Activated CD4-positive, alpha-beta T cell treated with anti-CD3 and anti-CD28 coated beads for 36 hours (primary cell): ENCODE data around the gene DGCR6L. TPM values are rescaled to one million over a fixed set of nuclear protein-coding genes. Genes with fewer than 3 reads are reported as not detected.
"Not testable (repeated sequence)": the region's sequence is repeated elsewhere in the genome, so short reads cannot be mapped to it uniquely, and the experiment has no call there.

ENCODE experiments used
- ATAC-seq: fragments of 200-7000 bp; cut with Tn5 transposase; one replicate; pipeline ENCODE4 v1.10.0; 2021; ENCODE audit warnings: mild to moderate bottlenecking, moderate library complexity
- CTCF ChIA-PET: fragments of 350-600 bp; sonication (Branson Sonifier 250); formaldehyde crosslinking; loops from one replicate; lab custom pipeline; 2021; ENCODE audit warnings: antibody characterized with exemption; lab: Charles Lee
- POLR2A ChIA-PET: fragments of 350-600 bp; sonication (Branson Sonifier 250); formaldehyde crosslinking; loops from one replicate; lab custom pipeline; 2021; ENCODE audit warnings: antibody characterized with exemption, inconsistent platforms; lab: Charles Lee
- DNase-seq: peaks from one replicate; pipeline ENCODE4 v3.0.0-alpha.2; 2020
- H3K27ac Mint-ChIP-seq: one replicate; pipeline ENCODE4 v1.8.0; 2021; ENCODE audit warnings: mixed read lengths
- H3K27me3 Mint-ChIP-seq: one replicate; pipeline ENCODE4 v1.8.0; 2021; ENCODE audit warnings: mixed read lengths
- H3K36me3 Mint-ChIP-seq: one replicate; pipeline ENCODE4 v1.8.0; 2021; ENCODE audit warnings: low read depth, mixed read lengths
- H3K4me1 Mint-ChIP-seq: one replicate; pipeline ENCODE4 v1.8.0; 2021; ENCODE audit warnings: mixed read lengths
- H3K4me3 Mint-ChIP-seq: one replicate; pipeline ENCODE4 v1.8.0; 2021; ENCODE audit warnings: mild to moderate bottlenecking, moderate library complexity, mixed read lengths
- H3K9me3 Mint-ChIP-seq: one replicate; pipeline ENCODE4 v1.8.0; 2021; ENCODE audit warnings: low read depth, mixed read lengths
- intact Hi-C, 2 experiments: fragments of 100-400 bp; cut with DNase I in 1 of 2; cut with micrococcal nuclease in 1 of 2; formaldehyde crosslinking; loops; one replicate each; pipeline versions ENCODE4 v1.14.2 to v1.15.1; 2022 to 2024; cut with DNase I, micrococcal nuclease
- total RNA-seq, 2 experiments: library from RNA; stranded (reverse); gene quantifications; one replicate each; pipeline ENCODE4 v1.2.3, GENCODE V29; 2021

The DGCR6L gene
- total RNA-seq, 2 experiments from 2014 or later: 22.4 to 24.8 TPM

- H3K4me3 Mint-ChIP-seq, POLR2A ChIA-PET, H3K9me3 Mint-ChIP-seq, intact Hi-C loops, H3K36me3 Mint-ChIP-seq, H3K4me1 Mint-ChIP-seq, H3K27ac Mint-ChIP-seq, DNase-seq, H3K27me3 Mint-ChIP-seq, ATAC-seq: not testable (repeated sequence)
- CTCF ChIA-PET: interaction anchor here (1.0 kb wide), 1 partner anchor 16 kb away, joined by 3 read pairs; no protein-coding TSS in a partner anchor
Observed at GRCh38 chr22:20278726-20279490, 41.0 kb downstream of the DGCR6L start.

GRCh38 chr22:20277936-20278635 is 41.8 kb downstream of the DGCR6L start:
- ATAC-seq, DNase-seq, H3K27me3 Mint-ChIP-seq, POLR2A ChIA-PET, H3K4me1 Mint-ChIP-seq, intact Hi-C loops, H3K27ac Mint-ChIP-seq, H3K36me3 Mint-ChIP-seq, H3K4me3 Mint-ChIP-seq, H3K9me3 Mint-ChIP-seq: not testable (repeated sequence)
- CTCF ChIA-PET: interaction anchor here (1.0 kb wide), 1 partner anchor 17 kb away, joined by 3 read pairs; no protein-coding TSS in a partner anchor

- H3K4me3 Mint-ChIP-seq: no peak overlapping the region
- no peaks in the 10 kb centered on the region for H3K9me3 Mint-ChIP-seq
- no peaks in the 10 kb centered on the region for H3K4me1 Mint-ChIP-seq
- DNase-seq (no peak), ATAC-seq (no peak)
- ChIA-PET POLR2A (no interaction called here), CTCF (no interaction called here)
- no peaks in the 10 kb centered on the region for H3K36me3 Mint-ChIP-seq
- H3K27ac Mint-ChIP-seq: no peak overlapping the region
- intact Hi-C loops: no loop called here
- H3K27me3 Mint-ChIP-seq: no peaks in the 10 kb centered on the region
Observed at GRCh38 chr22:20276468-20276867, 43.4 kb downstream of the DGCR6L start.

GRCh38 chr22:20275836-20276235 is 44.0 kb downstream of the DGCR6L start:
- H3K4me3 Mint-ChIP-seq: no peak overlapping the region
- H3K9me3 Mint-ChIP-seq: no peaks in the 10 kb centered on the region
- ChIA-PET POLR2A (no interaction called here), CTCF (no interaction called here)
- DNase-seq (no peak), ATAC-seq (no peak)
- intact Hi-C loops: no loop called here
- no peaks in the 10 kb centered on the region for H3K36me3 Mint-ChIP-seq
- no peaks in the 10 kb centered on the region for H3K27me3 Mint-ChIP-seq
- H3K27ac Mint-ChIP-seq: no peak overlapping the region
- no peaks in the 10 kb centered on the region for H3K4me1 Mint-ChIP-seq

- H3K36me3 Mint-ChIP-seq, DNase-seq, POLR2A ChIA-PET, H3K27ac Mint-ChIP-seq, intact Hi-C loops, H3K27me3 Mint-ChIP-seq, H3K4me1 Mint-ChIP-seq, H3K9me3 Mint-ChIP-seq, CTCF ChIA-PET, H3K4me3 Mint-ChIP-seq, ATAC-seq: not testable (repeated sequence)
Observed at GRCh38 chr22:20275325-20275724, 44.5 kb downstream of the DGCR6L start.

GRCh38 chr22:20274374-20274773 is 45.5 kb downstream of the DGCR6L start:
- intact Hi-C loops, ATAC-seq, POLR2A ChIA-PET, H3K36me3 Mint-ChIP-seq, H3K4me1 Mint-ChIP-seq, H3K27me3 Mint-ChIP-seq, H3K27ac Mint-ChIP-seq, H3K4me3 Mint-ChIP-seq, CTCF ChIA-PET, H3K9me3 Mint-ChIP-seq, DNase-seq: not testable (repeated sequence)

- Mint-ChIP-seq H3K4me3 (no peak overlapping the region), H3K36me3 (no peaks in the 10 kb centered on the region), H3K27ac (no peak overlapping the region), H3K4me1 (no peaks in the 10 kb centered on the region), H3K27me3 (peaks cover 1% of the 10 kb centered on the region), H3K9me3 (no peaks in the 10 kb centered on the region)
- ATAC-seq (no peak), DNase-seq (no peak)
- POLR2A ChIA-PET: no interaction called here
- CTCF ChIA-PET: interaction anchor here (0.5 kb wide), 1 partner anchor 114 kb away, joined by 3 read pairs; no protein-coding TSS in a partner anchor
- intact Hi-C loops: no loop called here
Observed at GRCh38 chr22:20273758-20274181, 46.1 kb downstream of the DGCR6L start.

GRCh38 chr22:20272700-20273099 is 47.2 kb downstream of the DGCR6L start:
- ChIA-PET POLR2A (no interaction called here), CTCF (no interaction called here)
- H3K27ac Mint-ChIP-seq: no peak overlapping the region
- no peak for ATAC-seq
- H3K36me3 Mint-ChIP-seq: no peaks in the 10 kb centered on the region
- H3K27me3 Mint-ChIP-seq: peaks cover 2% of the 10 kb centered on the region
- no peak overlapping the region for H3K4me3 Mint-ChIP-seq
- H3K4me1 Mint-ChIP-seq: no peaks in the 10 kb centered on the region
- no peak for DNase-seq
- no peaks in the 10 kb centered on the region for H3K9me3 Mint-ChIP-seq
- intact Hi-C loops: no loop called here

GRCh38 chr22:20272174-20272573 is 47.7 kb downstream of the DGCR6L start:
- H3K36me3 Mint-ChIP-seq: no peaks in the 10 kb centered on the region
- H3K27me3 Mint-ChIP-seq: peaks cover 2% of the 10 kb centered on the region
- intact Hi-C loops: no loop called here
- DNase-seq (no peak), ATAC-seq (no peak)
- ChIA-PET POLR2A (no interaction called here), CTCF (no interaction called here)
- no peak overlapping the region for H3K4me3 Mint-ChIP-seq
- H3K4me1 Mint-ChIP-seq: no peaks in the 10 kb centered on the region
- H3K9me3 Mint-ChIP-seq: no peaks in the 10 kb centered on the region
- H3K27ac Mint-ChIP-seq: no peak overlapping the region

- no peaks in the 10 kb centered on the region for H3K9me3 Mint-ChIP-seq
- no peak overlapping the region for H3K27ac Mint-ChIP-seq
- no peaks in the 10 kb centered on the region for H3K36me3 Mint-ChIP-seq
- no peaks in the 10 kb centered on the region for H3K4me1 Mint-ChIP-seq
- no peak overlapping the region for H3K4me3 Mint-ChIP-seq
- peaks cover 4% of the 10 kb centered on the region for H3K27me3 Mint-ChIP-seq
- intact Hi-C loops: no loop called here
- ChIA-PET POLR2A (no interaction called here), CTCF (no interaction called here)
- ATAC-seq (no peak), DNase-seq (no peak)
Observed at GRCh38 chr22:20271114-20271994, 48.5 kb downstream of the DGCR6L start.
